AML-193 (cell line): ENCODE results near the gene MMS19.
"Not testable (repeated sequence)": the region's sequence is repeated elsewhere in the genome, so short reads cannot be mapped to it uniquely, and the experiment has no call there.

Experiments
- DNase-seq, 2 experiments: peaks; one replicate each; lab custom pipeline; 2025; lab: John Stamatoyannopoulos, UW

The MMS19 gene

GRCh38 chr10:97528876-97529275 lies 30.7 kb upstream of the MMS19 start:
- not testable (repeated sequence) for DNase-seq

GRCh38 chr10:97525683-97526110 lies 27.5 kb upstream of the MMS19 start:
- no peak for DNase-seq

GRCh38 chr10:97525086-97525485 lies 26.9 kb upstream of the MMS19 start:
- DNase-seq: no peak

- DNase-seq: no peak
Measured at GRCh38 chr10:97522937-97523336, 24.7 kb upstream of the MMS19 start.

- no peak for DNase-seq
Measured at GRCh38 chr10:97522071-97522470, 23.8 kb upstream of the MMS19 start.

GRCh38 chr10:97520978-97521761 lies 22.9 kb upstream of the MMS19 start:
- DNase-seq: no peak

- no peak for DNase-seq
Measured at GRCh38 chr10:97520520-97520919, 22.3 kb upstream of the MMS19 start.

GRCh38 chr10:97519342-97519741 lies 21.1 kb upstream of the MMS19 start:
- no peak for DNase-seq

GRCh38 chr10:97518301-97519043 lies 20.2 kb upstream of the MMS19 start:
- no peak for DNase-seq

- DNase-seq: no peak
Measured at GRCh38 chr10:97517778-97518300, 19.6 kb upstream of the MMS19 start.

GRCh38 chr10:97517096-97517750 lies 19.0 kb upstream of the MMS19 start:
- DNase-seq: no peak

- no peak for DNase-seq
Measured at GRCh38 chr10:97515271-97515978, 17.2 kb upstream of the MMS19 start.

- no peak for DNase-seq
Measured at GRCh38 chr10:97514344-97514743, 16.1 kb upstream of the MMS19 start.

- no peak for DNase-seq
Measured at GRCh38 chr10:97512993-97513392, 14.8 kb upstream of the MMS19 start.

- DNase-seq: no peak
Measured at GRCh38 chr10:97511711-97512440, 13.7 kb upstream of the MMS19 start.

GRCh38 chr10:97510686-97511085 lies 12.5 kb upstream of the MMS19 start:
- DNase-seq: no peak

GRCh38 chr10:97509120-97509680 lies 11.0 kb upstream of the MMS19 start:
- no peak for DNase-seq

GRCh38 chr10:97508342-97508741 lies 10.1 kb upstream of the MMS19 start:
- no peak for DNase-seq

GRCh38 chr10:97506199-97506991 lies 8.2 kb upstream of the MMS19 start:
- no peak for DNase-seq

GRCh38 chr10:97505152-97505551 lies 6.9 kb upstream of the MMS19 start:
- peak in 1 of 2 experiments; percentile 34 for DNase-seq
